HG03520 (cell line): Measurements from ENCODE around the gene BIRC6.

Experiments
- ATAC-seq: cut with Tn5 transposase; IDR thresholded peaks from one replicate; pipeline ENCODE4 v1.9.1; 2021; ENCODE audit warnings: mild to moderate bottlenecking, moderate library complexity; ENCODE audit not compliant: unreplicated experiment

BIRC6 gene

DNA sequence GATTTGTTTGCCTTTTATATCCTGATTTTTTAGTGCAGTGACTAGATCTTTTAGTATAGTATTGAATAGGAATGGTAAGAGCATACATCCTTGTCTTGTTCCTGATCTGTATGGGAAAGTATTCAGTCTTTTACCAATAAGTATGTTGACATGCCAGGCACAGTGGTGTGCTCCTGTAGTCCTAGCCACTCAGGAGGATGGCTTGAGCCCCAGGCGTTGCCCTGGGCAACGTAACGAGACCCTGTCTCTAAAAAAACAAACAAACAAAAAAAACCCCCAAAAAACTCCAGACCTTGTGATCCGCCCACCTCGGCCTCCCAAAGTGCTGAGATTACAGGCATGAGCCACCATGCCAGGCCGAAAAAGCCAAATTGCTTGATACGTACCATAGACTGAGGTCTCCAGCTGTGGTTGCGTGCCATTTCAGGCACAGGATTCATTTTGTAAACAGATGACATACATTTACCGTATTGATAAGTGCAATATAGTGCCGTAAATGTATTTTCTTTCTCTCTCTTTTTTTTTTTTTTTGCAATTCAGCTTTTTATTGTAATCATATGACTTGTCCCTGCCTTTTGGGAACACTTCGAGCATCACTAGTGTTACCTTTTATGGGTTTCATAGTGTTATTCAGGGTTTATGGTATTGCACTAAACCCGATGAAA, 18.5 kb downstream of the BIRC6 start:
- no peak for ATAC-seq

DNA sequence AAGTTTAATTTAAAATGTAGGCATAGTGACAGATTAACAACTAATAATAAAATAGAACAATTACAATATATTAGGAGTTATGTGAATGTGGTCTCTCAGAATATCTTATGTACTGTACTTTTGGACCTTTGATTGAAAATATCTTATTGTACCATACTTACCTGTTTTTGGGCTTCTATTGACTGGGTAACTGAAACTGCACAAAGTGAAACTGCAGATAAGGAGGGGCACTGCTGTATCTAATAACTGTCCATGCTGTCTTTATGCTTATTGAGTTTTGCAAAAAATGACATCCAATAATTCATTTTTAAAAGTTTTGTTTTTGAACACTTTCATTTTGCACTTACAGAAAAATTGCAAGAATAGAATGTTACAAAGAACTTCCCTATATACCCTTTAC, 19.9 kb downstream of the BIRC6 start:
- ATAC-seq: no peak

DNA sequence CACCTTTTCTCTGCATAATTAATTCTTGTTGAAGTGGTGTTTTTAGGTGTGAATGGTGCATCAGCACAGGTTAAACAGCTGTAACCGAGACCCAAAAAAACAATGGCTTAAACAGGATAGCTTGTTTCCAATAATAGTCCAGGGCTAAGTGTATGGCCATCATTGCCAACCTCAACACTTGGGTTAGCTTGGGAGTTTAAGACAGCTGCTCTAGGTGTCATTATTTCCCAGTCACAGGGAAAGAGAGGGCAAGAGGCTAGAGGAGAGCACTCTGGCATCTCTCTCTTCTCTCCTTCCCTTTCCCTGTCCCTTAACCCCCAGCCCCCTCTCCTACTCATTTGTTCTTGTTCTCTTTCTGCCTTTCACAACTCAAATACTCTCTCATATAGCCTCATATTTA, 21.1 kb downstream of the BIRC6 start:
- ATAC-seq: no peak

DNA sequence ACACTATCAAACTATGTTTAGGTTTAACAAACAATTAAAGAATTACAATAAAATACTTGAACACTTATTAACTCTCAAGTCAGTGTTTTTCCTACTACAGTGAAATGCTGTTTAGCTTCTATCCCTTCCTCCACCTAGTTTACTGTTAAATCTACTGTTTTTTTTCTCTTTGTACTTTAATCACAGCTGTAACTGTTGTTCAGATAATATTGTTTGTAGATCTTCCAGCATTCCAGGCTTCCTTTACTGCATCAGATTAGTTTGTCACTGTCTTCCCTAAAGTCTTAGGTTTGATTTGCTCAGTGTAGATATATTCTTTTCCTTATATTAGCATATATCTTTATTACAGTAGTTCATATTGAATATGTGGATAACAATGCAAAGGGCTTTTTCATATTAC, 22.5 kb downstream of the BIRC6 start:
- ATAC-seq: no peak

DNA sequence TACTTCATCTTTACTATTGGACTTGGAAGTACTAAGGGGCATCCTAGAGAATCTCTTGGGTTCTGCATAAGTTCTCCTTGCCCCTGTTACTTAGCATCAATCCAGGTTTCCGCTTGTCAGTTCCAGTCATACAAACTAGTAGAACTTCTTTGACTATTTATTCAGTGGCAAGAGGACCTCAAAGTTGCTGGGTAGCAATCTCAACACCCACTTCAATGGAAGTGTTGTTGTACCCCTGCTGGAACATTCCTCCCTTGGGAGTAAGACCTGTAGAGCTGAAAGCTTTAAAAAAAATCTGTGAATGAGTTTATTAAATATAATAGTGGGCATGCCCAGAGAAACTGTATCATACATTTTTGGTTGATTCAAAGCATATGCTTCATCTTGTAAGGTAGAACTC, 27.0 kb downstream of the BIRC6 start:
- no peak for ATAC-seq

DNA sequence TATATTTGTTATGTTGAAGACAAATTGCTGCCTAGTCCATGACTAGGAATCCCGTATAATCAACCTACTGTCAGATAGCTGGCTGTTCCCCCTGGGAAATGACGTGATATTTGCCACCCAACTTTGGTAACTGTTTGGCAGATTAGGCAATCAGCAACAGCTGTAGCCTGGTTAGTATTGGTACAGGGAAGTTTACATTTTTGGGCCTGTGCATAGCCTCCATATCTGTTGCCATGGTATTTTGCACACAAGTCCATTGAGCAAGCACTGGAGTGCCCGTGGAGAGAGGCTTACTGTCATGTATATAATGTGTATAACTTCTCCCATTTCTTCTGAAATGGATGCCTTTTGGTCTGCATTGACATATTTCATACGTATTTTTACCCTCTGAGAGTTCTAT, 27.7 kb downstream of the BIRC6 start:
- ATAC-seq: no peak

DNA sequence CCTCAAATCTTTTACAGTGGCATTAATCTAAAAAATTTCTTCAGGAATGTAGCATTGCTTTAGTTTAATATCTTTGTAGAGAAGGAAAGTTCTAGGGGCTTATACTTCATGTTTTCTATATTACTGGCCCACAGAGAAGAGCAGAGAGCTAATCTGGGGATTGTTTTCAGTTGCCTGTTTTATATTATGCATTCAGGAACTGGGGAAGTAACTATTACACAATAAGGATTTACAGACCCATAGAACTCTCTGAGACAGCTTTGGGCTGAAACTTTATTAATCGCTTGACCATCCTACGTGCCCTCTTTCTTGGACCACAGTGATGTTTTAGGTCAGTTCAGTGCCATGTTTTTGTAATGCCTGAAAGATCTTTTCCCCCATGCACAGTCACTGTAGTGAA, 29.9 kb downstream of the BIRC6 start:
- no peak for ATAC-seq

DNA sequence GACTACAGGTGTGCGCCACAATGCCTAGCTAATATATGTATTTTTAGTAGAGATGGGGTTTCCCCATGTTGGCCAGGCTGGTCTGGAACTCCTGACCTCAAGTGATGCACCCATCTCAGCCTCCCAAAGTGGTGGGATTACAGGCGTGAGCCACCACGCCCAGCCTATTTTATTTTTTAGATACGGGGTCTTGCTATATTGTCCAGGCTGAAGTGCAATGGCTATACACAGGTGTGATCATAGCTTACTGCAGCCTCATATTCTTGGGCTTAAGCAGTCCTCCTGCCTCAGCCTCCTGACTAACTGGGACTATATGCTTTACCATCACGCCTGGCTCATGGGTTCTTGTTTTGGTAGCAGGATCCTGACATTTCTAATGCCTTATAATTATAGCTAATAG, 42.4 kb downstream of the BIRC6 start:
- ATAC-seq: no peak

DNA sequence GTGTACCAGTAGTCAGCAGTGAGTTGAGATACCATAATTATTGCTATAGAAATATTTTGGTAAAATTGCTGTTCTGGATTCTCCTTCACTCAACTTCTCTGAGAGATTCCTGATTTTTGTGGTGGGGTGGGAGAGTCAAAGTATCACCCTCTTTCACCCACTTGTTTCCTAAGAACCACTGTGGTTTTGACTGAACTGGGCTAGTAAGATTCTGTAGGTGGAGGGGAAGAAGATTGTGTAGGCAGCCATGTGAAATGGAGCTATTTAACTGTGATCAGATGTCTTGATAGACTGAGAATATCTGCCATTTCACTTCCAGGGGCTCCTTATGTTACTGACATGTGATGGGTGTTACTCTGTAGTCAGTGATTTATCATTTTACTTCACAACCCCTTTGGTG, 45.3 kb downstream of the BIRC6 start:
- no peak for ATAC-seq

DNA sequence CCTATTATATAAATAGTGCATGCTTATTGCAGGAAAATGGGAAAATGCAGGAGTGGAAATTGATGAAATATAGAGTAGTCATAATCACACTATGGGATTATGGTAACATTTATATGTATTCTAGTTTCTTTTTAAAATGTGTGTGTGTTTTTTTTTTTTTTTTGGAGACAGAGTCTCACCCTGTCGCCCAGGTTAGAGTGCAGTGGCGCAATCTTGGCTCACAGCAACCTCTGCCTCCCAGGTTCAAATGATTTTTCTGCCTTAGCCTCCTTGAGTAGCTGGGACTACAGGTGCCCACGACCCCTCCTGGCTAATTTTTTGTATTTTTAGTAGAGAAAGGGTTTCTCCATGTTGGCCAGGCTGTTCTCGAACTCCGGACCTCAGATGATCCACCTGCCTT, 47.0 kb downstream of the BIRC6 start:
- ATAC-seq: no peak

DNA sequence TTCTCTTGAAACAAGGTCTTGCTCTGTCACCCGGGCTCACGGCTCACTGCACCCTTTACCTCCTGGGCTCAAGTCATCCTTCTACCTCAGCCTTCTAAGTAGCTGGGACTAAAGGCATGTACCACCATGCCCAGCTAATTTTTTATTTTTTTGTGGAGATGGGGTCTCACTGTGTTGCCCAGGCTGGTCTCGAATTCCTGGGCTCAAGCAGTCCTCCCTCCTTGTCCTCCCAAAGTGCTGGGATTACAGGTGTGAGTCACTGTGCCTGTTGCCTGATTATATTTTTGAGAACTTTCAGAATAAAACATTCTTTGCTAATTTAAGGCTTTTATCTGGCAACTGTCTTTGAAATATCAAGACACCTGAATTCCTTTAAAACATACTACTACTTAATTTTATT, 47.9 kb downstream of the BIRC6 start:
- ATAC-seq: no peak

DNA sequence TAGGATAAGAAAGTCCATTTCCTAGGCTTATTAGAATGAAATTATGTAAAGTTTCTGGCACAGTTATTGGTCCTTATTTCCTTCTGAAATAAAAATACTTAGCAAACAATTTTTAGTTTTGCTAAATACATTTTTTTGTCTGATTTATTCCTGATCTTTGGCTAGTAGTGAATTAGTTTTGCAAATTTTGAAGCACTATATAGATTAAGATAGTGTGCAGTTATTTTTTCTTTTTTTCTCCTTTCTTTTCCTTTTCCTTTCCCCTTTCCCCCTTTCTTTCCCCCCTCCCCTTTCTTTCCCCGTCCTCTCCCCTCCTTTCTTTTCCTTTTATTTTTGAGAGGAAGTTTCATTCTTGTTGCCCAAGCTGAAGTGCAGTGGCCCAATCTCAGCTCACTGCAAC, 59.7 kb downstream of the BIRC6 start:
- no peak for ATAC-seq

DNA sequence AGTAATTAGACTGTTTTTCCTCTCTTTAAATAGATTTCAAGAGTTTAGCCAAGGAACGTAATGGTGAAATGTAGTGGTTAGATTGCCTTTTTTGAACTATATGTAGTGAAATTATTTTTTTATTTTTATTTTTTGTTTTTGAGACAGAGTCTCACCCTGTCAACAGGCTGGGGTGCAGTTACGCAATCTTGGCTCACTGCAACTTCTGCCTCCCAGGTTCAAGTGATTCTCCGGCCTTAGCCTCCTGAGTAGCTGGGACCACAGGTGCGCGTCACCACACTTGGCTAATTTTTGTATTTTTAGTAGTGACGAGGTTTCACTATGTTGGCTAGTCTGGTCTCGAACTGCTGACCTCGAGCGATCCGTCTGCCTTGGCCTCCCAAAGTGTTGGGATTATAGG, 60.8 kb downstream of the BIRC6 start:
- ATAC-seq: no peak

DNA sequence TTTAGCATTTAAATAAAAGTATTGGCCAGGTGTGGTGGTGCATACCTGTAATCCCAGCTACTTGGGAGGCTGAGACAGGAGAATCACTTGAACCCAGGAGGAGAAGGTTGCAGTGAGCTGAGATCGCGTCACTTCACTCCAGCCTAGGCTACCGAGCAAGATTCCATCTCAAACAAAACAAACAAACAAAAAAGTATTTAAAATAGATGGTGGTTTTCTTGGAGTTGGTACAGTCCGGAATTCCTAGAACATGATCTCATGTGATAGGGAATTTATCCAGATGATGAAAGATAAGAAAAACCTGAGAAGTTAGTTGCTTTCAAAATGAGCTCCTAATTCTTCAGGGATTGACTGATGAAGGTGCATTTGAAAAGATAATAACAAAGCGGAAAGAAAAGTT, 62.0 kb downstream of the BIRC6 start:
- ATAC-seq: no peak

DNA sequence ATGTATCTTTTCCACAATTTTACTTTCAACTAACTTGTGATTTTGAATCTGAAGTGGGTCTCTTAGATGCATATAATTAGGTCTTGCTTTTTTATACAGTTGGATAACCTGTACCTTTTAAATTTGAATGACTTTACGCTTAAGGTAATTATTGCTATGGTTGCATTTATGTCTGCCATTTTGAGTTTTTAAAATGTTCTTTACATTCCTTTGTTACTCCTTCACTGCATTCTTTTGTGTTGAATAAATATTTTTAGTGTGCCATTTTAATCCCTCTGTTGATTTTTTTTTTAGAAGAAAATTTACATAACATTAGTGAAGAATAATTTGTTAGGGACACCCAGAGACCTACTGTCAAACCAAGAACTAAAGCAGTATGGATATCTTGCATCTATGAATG, 65.3 kb downstream of the BIRC6 start:
- no peak for ATAC-seq

DNA sequence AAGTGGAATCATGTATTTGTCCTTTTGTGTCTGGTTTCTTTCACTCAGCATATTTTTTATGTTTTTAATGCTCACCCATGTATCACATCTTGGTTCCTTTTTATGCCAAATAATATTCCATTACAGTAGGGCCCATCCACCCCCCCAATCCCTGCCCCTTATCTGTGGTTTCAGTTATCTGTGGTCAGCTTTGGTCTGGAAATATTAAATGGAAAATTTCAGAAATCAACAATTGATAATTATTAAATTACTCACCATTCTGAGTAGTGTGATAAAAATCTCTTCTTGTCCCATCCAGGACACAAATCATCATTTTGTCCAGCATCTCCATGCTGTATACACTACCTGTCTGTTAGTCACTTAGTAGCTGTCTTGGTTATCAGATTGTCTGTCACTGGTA, 66.7 kb downstream of the BIRC6 start:
- ATAC-seq: no peak

DNA sequence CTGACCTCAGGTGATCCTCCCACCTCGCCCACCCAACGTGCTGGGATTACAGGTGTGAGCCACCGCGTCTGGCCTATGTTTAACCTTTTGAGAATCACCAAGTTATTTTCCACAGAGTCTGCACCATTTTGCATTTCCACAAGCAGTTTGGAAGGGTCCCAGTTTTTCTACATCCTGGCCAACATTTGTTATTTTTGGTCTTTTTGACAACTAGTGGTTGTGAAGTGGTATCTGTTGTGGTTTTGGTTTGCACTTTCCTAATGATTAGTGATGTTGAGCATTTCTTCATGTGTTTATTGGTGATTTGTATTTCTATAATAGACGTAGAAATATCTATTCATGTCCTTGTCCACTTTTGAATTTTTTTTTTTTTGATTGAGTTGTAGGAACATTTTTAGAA, 67.9 kb downstream of the BIRC6 start:
- ATAC-seq: no peak

DNA sequence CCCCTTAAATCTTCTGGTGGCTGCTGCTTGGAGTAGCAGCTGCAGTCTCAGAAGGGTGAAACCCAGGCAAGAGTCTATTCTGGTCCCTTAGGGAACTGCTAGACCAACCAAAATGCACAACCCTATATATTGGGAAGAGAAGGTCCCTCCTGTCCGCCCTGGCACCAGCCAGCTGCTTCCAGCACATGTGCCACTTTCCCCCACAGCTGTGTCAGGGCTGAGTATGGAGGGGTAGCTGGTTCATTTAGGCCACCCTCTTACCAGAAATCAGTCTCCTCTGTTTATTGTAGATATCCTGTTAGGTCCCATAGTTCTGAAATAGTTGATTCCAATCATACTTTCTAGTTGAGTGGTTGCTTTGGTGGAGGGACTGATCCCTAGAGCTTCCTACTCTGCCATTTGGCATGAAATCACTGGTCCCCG, 68.9 kb downstream of the BIRC6 start:
- ATAC-seq: no peak

DNA sequence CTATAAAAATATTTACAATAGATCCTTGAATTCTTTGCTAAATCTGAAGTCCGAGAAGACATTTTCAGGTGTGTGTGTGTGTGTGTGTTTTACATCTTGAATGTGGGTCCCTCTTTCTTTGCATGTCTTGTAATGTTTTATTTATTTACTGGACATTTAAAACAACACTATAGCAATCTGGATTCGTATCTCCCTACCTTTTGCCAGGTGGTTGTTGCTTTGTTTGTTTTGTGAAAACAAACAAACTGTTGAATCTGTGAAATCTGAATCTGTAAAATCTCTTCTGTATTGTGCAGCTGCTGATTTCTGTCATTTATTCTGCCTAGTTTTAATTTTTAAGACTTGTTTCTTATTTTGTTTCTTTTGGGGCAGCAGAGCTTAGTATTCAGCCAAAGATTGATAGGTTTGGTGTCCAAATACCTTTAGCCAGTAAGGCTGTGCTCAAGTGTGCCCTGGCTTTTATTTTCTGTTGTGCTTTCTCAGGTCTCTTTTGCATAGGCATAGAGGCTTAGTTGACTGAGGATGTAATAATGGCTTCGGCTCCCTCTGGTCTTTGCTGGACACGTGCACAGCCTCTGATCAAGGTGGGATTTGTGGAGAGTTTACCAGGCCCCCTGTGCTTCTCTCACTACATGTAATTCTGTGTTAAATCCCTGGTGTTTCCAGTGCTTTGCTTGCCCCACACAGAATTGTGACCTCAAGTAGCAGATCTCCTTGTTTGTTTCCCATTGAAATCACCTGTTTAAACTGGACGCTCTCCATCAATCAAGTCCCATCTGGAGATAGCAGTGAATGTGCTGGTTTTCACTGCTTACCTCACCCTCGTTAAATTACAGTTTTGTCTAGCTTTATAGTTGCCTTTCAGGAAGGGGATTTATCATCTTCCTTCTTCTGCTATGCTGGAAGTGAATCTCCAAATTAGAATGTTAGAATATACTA, 71.1 kb downstream of the BIRC6 start:
- ATAC-seq: no peak

DNA sequence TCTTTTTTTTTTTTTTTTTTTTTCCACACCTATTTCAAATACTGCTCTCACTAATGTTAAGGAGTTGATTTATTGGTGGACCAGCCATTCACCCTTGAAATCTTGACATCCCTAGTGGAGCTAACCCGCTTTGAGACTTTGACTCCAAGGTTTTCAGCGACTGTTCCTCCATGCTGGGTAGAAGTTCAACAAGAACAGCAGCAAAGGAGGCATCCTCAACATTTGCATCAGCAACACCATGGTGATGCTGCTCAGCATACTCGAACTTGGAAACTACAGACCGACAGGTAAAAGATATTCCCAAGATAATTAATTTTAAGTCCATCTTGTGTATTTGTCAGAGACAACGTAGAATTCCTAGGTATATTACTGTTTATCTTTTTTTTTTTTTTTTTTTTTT, 74.0 kb downstream of the BIRC6 start:
- ATAC-seq: no peak

DNA sequence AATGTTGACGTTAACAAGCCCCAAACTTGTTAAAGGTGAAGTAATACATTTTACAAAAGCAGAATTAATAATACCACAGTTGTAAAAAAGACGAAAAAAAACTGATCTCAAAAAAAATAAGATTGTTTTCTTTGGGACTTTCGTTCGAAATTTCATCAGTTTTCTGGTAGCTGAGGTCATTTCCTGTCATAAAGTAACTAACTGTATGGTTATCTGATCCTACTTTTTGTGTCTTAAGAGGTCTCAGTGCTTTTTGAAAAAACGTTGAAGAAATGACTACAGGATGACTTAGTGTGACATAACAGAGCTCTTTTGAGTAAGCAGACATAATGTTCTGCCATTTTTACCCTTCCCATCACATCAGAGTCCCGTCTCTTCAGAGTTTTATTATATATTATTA, 79.3 kb downstream of the BIRC6 start:
- no peak for ATAC-seq

DNA sequence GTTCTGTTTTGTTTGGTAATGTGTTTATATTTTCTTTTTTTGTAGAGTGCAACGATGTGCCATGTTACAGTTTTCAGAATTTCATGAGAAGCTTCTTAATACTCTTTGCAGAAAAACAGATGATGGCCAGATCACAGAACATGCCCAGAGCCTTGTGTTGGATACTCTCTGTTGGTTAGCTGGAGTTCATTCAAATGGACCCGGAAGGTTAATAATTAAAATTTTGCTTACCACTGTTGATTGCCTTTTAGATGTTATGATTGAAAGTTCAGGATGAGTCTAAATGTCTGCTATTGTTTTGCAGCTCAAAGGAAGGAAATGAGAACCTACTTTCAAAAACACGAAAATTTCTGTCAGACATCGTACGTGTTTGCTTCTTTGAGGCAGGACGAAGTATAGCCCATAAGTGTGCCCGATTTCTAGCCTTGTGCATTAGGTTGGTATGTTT, 85.2 kb downstream of the BIRC6 start:
- ATAC-seq: no peak
